ENCODE measurements around the gene MED10. TPM values are rescaled to one million over a fixed set of nuclear protein-coding genes. Genes with fewer than 3 reads are reported as not detected.
A peak's percentile ranks its signal among the peaks of the same experiment; 100 is the strongest.
"Not testable (repeated sequence)": the region's sequence is repeated elsewhere in the genome, so short reads cannot be mapped to it uniquely, and the experiment has no call there.

Gene MED10
- total RNA-seq, 1 experiment from 2014 or later, result 26.8 TPM

DNA sequence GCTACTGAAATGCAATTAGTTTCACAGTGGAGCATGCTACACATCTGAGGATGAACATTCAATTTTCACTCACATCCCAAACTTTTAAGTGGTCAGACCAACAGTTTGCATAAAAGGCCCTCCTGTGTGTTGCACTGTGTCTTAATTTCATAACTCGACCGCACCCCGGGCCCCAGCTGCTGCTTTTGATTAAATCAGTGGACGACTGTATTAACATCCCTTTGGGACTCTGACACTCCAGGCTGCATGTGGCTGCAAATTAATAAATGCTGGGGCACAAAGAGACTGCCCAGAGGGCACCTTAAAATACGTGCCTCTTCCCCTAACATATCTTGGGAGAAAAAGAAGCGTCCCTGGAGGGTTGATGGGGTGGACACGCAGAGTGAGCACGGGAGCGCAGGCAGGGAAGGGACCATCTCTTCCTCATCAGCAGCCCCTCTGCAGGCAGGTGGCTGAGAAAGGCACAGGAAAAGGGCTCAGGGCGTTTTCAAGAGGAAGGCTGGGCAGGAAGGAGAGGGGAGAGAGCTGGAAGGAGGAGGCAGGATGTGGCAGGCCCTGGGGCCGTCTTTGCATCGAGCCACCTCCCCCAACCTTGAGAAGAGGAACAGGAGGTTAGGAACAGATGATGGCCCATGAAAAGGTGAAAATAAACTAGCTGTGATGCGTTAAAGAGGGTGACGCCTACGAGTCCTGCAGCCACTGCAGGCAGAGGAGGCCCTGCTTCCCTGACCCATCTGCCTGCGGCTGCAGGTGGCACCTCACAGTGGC is 18.6 kb downstream of the MED10 start:
- peak in 1 of 2 experiments; percentile 35 for DNase-seq (ENCODE audit: low read depth in 1 of 2, low spot score in 2 of 2)
- Histone ChIP-seq H3K4me3 (no peak overlapping the region), H3K27ac (no peak overlapping the region), H3K27me3 (replicated peaks) (no peaks in the 10 kb centered on the region), H3K36me3 (no peaks in the 10 kb centered on the region), H3K4me1 (replicated peaks) (no peaks in the 10 kb centered on the region), H3K9me3 (replicated peaks) (no peaks in the 10 kb centered on the region)

GRCh38 chr5:6358434-6358820 is 19.9 kb downstream of the MED10 start:
- no peaks in the 10 kb centered on the region for H3K27me3 ChIP-seq (replicated peaks)
- H3K4me1 ChIP-seq (replicated peaks), result no peaks in the 10 kb centered on the region
- no peak overlapping the region for H3K27ac ChIP-seq
- no peaks in the 10 kb centered on the region for H3K36me3 ChIP-seq
- H3K4me3 ChIP-seq, result no peak overlapping the region
- DNase-seq (ENCODE audit: low read depth in 1 of 2, low spot score in 2 of 2), result peak in 1 of 2 experiments; percentile 38
- H3K9me3 ChIP-seq (replicated peaks), result no peaks in the 10 kb centered on the region

GRCh38 chr5:6357817-6358433 is 20.4 kb downstream of the MED10 start:
- not testable (repeated sequence) for H3K36me3 ChIP-seq; H3K4me3 ChIP-seq; H3K4me1 ChIP-seq (replicated peaks); H3K27me3 ChIP-seq (replicated peaks); H3K9me3 ChIP-seq (replicated peaks); H3K27ac ChIP-seq
- DNase-seq (ENCODE audit: low read depth in 1 of 2, low spot score in 2 of 2), result peak in 1 of 2 experiments; percentile 32

- no peaks in the 10 kb centered on the region for H3K27me3 ChIP-seq (replicated peaks)
- H3K27ac ChIP-seq, result no peak overlapping the region
- H3K36me3 ChIP-seq, result no peaks in the 10 kb centered on the region
- H3K4me3 ChIP-seq, result no peak overlapping the region
- no peak for DNase-seq (ENCODE audit: low read depth in 1 of 2, low spot score in 2 of 2)
- no peaks in the 10 kb centered on the region for H3K9me3 ChIP-seq (replicated peaks)
- H3K4me1 ChIP-seq (replicated peaks), result no peaks in the 10 kb centered on the region
These were observed 21.7 kb downstream of the MED10 start for GRCh38 chr5:6356578-6357164.

GRCh38 chr5:6355294-6355693 is 23.1 kb downstream of the MED10 start:
- Histone ChIP-seq H3K36me3 (no peaks in the 10 kb centered on the region), H3K4me3 (no peak overlapping the region), H3K9me3 (replicated peaks) (no peaks in the 10 kb centered on the region), H3K27me3 (replicated peaks) (no peaks in the 10 kb centered on the region), H3K27ac (no peak overlapping the region), H3K4me1 (replicated peaks) (no peaks in the 10 kb centered on the region)
- DNase-seq (ENCODE audit: low read depth in 1 of 2, low spot score in 2 of 2), result no peak

DNA sequence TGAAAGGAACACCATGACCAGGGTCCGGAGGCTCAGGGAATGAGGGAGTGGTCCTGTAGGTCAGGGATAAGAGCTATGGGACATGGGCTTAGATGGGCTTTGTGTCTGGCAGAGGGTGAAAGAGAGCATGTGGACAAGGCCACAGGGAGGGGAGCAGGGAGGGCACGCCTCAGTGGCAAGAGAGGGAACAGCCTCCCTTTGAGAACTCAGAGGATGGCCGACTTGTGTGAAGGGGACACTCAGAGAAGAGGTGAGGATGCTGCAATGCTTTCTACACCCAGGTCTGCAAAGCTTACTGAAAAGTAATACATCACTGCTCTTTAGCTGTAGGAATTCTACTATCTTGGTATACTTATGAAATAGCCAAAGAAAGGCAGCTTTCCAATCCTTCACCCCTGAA is 23.5 kb downstream of the MED10 start:
- no peaks in the 10 kb centered on the region for H3K9me3 ChIP-seq (replicated peaks)
- DNase-seq (ENCODE audit: low read depth in 1 of 2, low spot score in 2 of 2), result no peak
- H3K27ac ChIP-seq, result no peak overlapping the region
- no peaks in the 10 kb centered on the region for H3K4me1 ChIP-seq (replicated peaks)
- no peaks in the 10 kb centered on the region for H3K36me3 ChIP-seq
- peaks cover 3% of the 10 kb centered on the region for H3K27me3 ChIP-seq (replicated peaks)
- no peak overlapping the region for H3K4me3 ChIP-seq

DNA sequence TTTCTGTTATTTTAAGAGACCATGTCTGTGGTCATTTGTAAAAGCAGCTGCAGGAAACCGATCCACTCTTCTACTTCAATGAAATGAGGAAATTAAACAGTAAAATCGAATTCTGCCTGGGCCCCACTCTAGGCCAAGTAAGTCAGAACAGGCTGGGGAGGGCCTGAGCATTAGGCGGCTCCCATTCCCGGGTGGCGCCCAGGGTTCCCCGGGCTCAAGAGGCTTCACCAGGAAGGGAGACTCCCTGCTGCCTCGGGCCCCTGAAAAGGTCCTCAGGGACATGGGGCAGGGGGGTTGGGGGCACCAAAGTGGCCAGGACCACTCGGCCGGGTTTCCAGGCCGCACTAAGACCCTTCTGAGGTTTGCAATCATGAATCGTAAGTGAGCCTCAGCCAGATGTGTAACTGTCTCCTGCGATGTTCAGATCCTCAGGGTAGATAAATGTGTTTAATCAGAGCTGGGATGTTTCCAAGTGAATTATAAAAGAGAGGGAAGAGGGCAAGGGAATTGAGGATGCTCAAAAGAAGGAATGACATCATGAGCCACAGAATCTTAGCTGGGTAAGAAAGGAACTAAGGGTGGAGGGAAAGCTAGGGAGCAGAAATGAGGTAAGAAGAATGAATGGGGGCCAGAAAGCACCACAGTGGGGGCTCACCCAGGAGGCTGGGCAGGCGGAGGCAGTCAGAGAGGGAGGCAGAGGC is 24.6 kb downstream of the MED10 start:
- Histone ChIP-seq H3K27me3 (replicated peaks) (peaks cover 4% of the 10 kb centered on the region), H3K4me3 (no peak overlapping the region), H3K27ac (no peak overlapping the region), H3K9me3 (replicated peaks) (no peaks in the 10 kb centered on the region), H3K36me3 (no peaks in the 10 kb centered on the region), H3K4me1 (replicated peaks) (no peaks in the 10 kb centered on the region)
- no peak for DNase-seq (ENCODE audit: low read depth in 1 of 2, low spot score in 2 of 2)

- Histone ChIP-seq H3K4me1 (replicated peaks) (no peaks in the 10 kb centered on the region), H3K36me3 (no peaks in the 10 kb centered on the region), H3K4me3 (no peak overlapping the region), H3K27me3 (replicated peaks) (peaks cover 4% of the 10 kb centered on the region), H3K9me3 (replicated peaks) (no peaks in the 10 kb centered on the region), H3K27ac (no peak overlapping the region)
- no peak for DNase-seq (ENCODE audit: low read depth in 1 of 2, low spot score in 2 of 2)
These were observed 27.9 kb downstream of the MED10 start for GRCh38 chr5:6350277-6351090.

GRCh38 chr5:6349387-6349786 is 29.0 kb downstream of the MED10 start:
- DNase-seq (ENCODE audit: low read depth in 1 of 2, low spot score in 2 of 2), result no peak
- Histone ChIP-seq H3K27ac (no peak overlapping the region), H3K4me1 (replicated peaks) (no peaks in the 10 kb centered on the region), H3K27me3 (replicated peaks) (peaks cover 4% of the 10 kb centered on the region), H3K9me3 (replicated peaks) (no peaks in the 10 kb centered on the region), H3K4me3 (no peak overlapping the region), H3K36me3 (no peaks in the 10 kb centered on the region)

GRCh38 chr5:6348476-6349000 is 29.8 kb downstream of the MED10 start:
- Histone ChIP-seq H3K27me3 (replicated peaks) (peaks cover 4% of the 10 kb centered on the region), H3K27ac (no peak overlapping the region), H3K36me3 (no peaks in the 10 kb centered on the region), H3K4me1 (replicated peaks) (no peaks in the 10 kb centered on the region), H3K4me3 (no peak overlapping the region), H3K9me3 (replicated peaks) (no peaks in the 10 kb centered on the region)
- no peak for DNase-seq (ENCODE audit: low read depth in 1 of 2, low spot score in 2 of 2)

DNA sequence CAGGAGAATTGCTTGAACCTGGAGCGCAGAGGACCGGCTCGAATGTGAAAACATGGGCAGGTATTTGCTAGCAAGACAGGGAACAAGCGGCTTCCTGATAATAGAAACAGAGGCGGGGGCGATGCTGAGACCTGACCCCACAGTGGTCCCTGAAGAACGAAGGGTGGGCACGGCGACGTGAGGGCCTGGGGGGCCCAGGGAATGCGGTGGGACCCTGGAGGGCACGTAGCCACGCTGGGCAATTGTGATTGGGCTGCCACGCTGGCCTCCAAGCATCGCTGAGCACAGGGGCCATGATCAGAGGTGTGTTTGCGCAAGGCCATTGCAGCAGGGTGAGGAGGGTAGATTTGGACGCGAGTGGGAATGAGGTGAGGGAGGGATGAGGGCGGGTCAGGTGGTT is 30.7 kb downstream of the MED10 start:
- Histone ChIP-seq H3K4me1 (replicated peaks) (no peaks in the 10 kb centered on the region), H3K27ac (no peak overlapping the region), H3K9me3 (replicated peaks) (no peaks in the 10 kb centered on the region), H3K27me3 (replicated peaks) (peaks cover 4% of the 10 kb centered on the region), H3K36me3 (no peaks in the 10 kb centered on the region), H3K4me3 (no peak overlapping the region)
- no peak for DNase-seq (ENCODE audit: low read depth in 1 of 2, low spot score in 2 of 2)

DNA sequence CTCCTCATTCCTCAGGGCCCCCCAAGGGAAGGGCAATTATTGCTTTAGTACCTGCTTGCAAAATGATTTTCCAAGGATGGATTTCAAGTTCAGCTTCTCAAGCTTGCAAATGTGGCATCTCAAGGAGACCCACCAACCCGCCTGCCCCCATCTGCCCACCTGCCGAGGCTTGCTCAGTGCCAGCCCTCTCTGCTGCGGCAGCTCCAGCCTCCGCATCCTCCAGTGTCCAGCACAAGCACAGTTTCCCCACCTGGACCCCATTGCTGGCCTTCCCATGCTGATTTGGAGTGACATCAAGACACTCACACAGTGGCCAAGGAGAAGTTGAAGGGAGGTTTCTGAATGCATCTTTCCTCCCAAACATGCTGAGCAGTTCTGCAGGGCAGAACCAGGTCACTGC is 31.2 kb downstream of the MED10 start:
- no peak for DNase-seq (ENCODE audit: low read depth in 1 of 2, low spot score in 2 of 2)
- no peak overlapping the region for H3K27ac ChIP-seq
- H3K27me3 ChIP-seq (replicated peaks), result peaks cover 4% of the 10 kb centered on the region
- H3K4me3 ChIP-seq, result no peak overlapping the region
- H3K36me3 ChIP-seq, result no peaks in the 10 kb centered on the region
- H3K9me3 ChIP-seq (replicated peaks), result no peaks in the 10 kb centered on the region
- H3K4me1 ChIP-seq (replicated peaks), result no peaks in the 10 kb centered on the region

DNA sequence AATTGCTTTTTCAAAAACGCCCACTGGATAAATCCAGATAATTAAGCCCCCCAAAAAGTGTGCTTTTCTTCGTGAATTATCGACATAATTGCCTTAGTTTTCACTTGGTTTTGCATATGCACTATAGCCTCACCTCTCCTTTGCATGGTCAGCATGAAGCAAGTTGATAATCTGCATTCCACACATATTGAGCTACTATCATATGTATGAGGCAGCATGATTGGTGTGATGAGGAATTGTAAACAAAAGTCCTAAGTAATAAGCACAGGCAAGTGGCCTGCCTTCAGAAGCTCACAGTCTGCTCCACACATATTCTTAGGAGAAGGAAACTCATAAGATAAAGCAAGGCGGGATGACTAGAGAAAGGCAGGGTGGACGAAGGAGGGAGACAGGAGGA is 33.8 kb downstream of the MED10 start:
- DNase-seq (ENCODE audit: low read depth in 1 of 2, low spot score in 2 of 2), result no peak
- Histone ChIP-seq H3K4me1 (replicated peaks) (no peaks in the 10 kb centered on the region), H3K27ac (no peak overlapping the region), H3K36me3 (no peaks in the 10 kb centered on the region), H3K4me3 (no peak overlapping the region), H3K27me3 (replicated peaks) (no peaks in the 10 kb centered on the region), H3K9me3 (replicated peaks) (no peaks in the 10 kb centered on the region)
